GM20000 (cell line): ENCODE results near the gene DHRSX.
"Not testable (repeated sequence)": the region's sequence is repeated elsewhere in the genome, so short reads cannot be mapped to it uniquely, and the experiment has no call there.

Source experiments
- DNase-seq: peaks from one replicate; pipeline ENCODE4 v3.0.0; 2012; ENCODE audit warnings: low spot score
- TF ChIP-seq, protein P1 (sequence below): IDR thresholded peaks from 2 replicates; pipeline ENCODE4 v1.5.1; 2012; ENCODE audit warnings: mild to moderate bottlenecking, control low read depth; ENCODE audit errors: extremely low read depth, missing control alignments

DHRSX gene

DNA sequence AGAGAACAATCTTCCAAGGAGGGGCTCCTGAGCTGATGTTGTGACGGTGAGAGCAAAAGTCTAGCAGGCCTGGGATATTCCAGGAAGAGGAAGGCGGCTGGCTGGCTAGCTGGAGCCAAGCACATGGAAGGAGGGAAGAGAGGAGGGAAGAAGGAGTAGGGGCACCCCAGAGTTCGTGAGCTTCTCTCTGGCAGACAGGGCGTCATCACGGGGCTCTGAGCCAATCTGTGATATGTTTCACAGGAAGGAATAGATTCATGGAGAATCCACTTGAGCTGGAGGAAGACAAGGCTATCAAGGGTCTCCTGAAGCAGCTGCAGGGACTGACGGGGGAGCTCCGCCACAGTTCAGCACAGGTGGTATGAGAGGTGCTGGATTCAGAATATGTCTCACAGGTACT, 73.6 kb downstream of the DHRSX start:
- TF ChIP-seq, protein P1, sequence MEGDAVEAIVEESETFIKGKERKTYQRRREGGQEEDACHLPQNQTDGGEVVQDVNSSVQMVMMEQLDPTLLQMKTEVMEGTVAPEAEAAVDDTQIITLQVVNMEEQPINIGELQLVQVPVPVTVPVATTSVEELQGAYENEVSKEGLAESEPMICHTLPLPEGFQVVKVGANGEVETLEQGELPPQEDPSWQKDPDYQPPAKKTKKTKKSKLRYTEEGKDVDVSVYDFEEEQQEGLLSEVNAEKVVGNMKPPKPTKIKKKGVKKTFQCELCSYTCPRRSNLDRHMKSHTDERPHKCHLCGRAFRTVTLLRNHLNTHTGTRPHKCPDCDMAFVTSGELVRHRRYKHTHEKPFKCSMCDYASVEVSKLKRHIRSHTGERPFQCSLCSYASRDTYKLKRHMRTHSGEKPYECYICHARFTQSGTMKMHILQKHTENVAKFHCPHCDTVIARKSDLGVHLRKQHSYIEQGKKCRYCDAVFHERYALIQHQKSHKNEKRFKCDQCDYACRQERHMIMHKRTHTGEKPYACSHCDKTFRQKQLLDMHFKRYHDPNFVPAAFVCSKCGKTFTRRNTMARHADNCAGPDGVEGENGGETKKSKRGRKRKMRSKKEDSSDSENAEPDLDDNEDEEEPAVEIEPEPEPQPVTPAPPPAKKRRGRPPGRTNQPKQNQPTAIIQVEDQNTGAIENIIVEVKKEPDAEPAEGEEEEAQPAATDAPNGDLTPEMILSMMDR: no peak
- DNase-seq: no peak

DNA sequence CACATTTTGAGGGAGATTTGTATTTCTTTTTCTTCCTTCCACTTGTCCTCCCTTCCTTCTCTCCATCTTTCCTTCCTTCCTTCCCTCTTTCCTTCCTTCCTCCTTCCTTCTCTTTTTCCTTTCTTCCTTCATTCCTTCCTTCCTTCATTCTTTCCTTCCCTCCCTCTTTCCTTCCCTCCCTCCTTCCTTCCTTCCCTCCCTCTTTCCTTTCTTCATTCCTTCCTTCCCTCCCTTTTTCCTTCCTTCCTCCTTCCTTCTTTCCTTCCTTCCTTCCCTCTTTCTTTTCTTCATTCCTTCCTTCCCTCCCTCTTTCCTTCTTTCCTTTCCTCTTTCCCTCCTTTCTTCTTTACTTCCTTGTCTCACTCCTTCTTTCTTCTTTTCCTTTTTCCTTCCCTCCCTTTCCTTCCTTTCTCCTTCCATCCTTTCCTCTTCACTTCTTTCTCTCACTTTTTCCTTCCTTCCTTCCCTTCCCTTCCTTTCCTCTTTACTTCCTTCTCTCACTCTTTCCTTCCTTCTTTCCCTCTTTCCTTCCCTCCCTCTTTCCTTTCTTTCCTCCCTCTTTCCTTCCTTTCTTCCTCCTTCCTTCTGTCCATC, 74.4 kb downstream of the DHRSX start:
- TF ChIP-seq, protein P1: no peak
- no peak for DNase-seq

DNA sequence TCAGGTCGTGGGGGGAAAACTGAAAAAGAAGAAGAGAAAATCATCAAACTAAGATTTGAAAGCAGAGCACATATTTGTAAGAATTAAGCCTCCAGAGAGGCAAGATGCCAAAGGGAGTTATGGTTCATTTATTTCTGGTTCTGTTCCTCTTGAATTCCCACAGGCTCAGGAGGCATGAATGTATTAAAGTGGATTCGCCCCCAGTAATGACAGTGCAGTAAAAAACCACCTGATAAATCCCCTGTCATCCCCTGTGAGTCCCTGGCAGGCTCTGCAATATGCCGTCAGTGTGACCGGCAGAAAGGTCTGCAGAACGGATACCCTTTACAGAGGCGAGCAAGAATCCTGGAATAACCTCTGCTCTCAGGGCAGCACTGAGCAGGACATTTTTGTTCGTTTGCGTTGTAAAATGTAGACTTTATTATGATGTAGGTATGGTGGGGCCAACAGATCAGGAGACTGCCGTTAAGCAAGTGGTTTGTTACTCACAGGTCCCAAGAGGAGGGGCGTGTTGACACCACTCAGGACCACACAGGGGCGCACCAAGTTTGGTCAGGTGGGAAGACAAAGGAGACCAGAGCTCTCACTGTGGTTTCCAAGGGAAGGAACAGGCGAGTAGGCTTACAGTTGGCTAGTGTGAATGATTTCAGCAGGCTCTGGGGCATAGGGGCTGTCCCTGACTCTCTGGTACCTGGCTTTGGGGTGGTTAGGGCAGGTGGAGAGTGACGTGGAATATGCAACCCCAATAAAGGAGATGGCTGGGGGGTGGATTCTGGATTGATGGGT, 75.3 kb downstream of the DHRSX start:
- no peak for DNase-seq
- TF ChIP-seq, protein P1: no peak

DNA sequence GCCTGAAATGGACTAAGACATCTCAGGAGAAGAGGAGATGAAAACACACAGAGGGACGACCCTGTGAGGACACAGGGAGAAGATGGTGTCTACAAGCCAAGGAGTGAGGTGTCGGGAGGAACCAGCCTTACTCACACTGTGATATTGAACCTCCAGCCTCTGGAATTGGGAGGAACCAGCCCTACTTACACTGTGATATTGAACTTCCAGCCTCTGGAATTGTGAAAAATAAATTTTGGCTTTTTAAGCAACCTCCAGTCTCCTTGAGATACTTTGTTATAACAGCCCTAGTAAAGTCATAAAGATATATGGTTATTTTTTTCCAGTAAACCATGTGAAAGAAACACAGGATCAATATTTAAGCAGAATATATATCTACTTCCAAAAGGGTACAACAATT, 76.5 kb downstream of the DHRSX start:
- TF ChIP-seq, protein P1: no peak

DNA sequence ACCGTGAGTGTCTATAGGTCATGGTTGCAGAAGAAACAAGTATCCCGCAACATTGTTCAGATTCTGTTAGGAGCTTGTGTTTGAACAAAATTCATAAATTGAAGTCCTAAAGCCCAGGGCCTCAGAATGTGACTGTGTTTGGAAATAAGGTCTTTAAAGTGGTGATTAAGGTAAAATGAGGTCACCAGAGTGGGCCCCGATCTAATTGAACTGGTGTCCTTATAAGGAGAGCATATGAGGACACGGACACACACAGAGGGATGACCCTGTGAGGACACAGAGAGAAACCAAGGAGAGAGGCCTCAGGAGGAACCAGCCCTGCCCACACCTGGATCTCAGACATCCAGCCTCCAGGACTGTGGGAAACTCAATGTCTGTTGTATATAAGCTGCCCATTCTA, 76.9 kb downstream of the DHRSX start:
- no peak for DNase-seq
- TF ChIP-seq, protein P1: no peak

More for the DNA sequence above, 76.5 kb downstream of the DHRSX start:
- DNase-seq: no peak

DNA sequence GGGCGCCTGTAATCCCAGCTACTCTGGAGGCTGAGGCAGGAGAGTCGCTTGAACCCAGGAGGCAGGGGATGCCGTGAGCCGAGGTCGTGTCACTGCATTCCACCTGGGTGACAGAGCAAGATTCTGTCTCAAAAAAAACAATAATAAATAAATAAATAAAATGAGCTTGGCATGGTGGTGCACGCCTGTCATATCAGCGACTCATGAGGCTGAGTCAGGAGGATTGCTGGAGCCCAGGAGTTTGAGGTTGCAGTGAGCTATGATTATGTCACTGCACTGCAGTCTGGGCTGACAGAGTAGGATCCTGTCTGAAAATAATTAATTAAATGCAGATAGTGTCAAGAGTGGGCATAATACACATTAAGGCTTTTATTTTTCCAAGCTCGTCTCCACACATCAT, 77.5 kb downstream of the DHRSX start:
- TF ChIP-seq, protein P1: no peak
- DNase-seq: no peak

DNA sequence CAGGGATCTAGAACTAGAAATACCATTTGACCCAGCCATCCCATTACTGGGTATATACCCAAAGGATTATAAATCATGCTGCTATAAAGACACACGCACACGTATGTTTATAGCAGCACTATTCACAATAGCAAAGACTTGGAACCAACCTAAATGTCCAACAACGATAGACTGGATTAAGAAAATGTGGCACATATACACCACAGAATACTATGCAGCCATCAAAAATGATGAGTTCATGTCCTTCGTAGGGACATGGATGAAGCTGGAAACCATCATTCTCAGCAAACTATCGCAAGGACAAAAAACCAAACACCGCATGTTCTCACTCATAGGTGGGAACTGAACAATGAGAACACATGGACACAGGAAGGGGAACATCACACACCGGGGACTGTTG, 81.4 kb downstream of the DHRSX start:
- DNase-seq: not testable (repeated sequence)

DNA sequence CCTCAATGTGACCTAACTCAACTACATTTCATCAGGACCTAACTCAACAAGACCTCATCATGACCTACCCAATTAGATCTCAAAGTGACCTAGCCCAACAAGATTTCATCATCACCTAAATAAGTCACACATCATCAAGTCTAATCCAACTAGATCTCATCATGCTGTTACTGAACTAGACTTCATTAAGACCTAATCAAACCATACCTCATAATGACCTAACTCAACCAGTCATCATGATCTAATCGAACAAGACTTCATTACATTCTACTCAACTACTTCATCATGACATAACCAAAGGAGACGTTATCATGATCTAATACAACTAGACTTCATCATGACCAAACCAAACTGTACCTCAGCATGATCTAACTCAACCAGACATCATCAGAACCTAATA, 82.8 kb downstream of the DHRSX start:
- no peak for DNase-seq
- TF ChIP-seq, protein P1: no peak
